DOHH2 (cell line): ENCODE measurements around the gene LRRC75B.

ENCODE experiments used
- EZH2phosphoT487 ChIP-seq: fragments of 200-600 bp; sonication (generic); IDR thresholded peaks from 2 replicates; pipeline ENCODE4 v1.6.1; 2017; ENCODE audit warnings: borderline replicate concordance, mild to moderate bottlenecking, antibody characterized with exemption, low read length, moderate library complexity, mixed read lengths
- TF ChIP-seq, protein P1 (sequence below): fragments of 200-600 bp; sonication (generic); IDR thresholded peaks from one replicate; pipeline ENCODE4 v1.5.1; 2014; ENCODE audit warnings: antibody characterized with exemption, mild to moderate bottlenecking, low read depth, low read length; ENCODE audit not compliant: poor library complexity, severe bottlenecking

DNA sequence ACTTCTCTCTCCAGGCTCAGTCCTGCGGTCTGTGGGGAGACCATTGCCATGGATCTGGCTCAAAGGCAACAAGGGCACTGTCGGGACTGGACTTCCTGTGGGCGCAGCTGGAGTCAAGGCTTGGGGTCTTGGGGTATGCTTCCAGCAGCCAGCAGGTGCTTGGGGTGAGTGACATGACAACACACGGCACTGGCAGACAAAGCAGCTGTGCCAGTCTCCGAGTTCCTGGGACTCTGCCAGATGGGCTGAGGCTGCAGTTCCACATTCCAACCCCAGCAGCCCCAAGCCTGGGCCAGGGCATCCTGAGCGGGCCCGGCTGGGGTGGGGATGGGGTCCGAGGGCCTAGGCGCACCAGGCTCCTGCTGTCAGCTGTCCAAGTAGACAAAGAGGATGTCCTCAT is 50.2 kb downstream of the LRRC75B start:
- TF ChIP-seq, protein P1, sequence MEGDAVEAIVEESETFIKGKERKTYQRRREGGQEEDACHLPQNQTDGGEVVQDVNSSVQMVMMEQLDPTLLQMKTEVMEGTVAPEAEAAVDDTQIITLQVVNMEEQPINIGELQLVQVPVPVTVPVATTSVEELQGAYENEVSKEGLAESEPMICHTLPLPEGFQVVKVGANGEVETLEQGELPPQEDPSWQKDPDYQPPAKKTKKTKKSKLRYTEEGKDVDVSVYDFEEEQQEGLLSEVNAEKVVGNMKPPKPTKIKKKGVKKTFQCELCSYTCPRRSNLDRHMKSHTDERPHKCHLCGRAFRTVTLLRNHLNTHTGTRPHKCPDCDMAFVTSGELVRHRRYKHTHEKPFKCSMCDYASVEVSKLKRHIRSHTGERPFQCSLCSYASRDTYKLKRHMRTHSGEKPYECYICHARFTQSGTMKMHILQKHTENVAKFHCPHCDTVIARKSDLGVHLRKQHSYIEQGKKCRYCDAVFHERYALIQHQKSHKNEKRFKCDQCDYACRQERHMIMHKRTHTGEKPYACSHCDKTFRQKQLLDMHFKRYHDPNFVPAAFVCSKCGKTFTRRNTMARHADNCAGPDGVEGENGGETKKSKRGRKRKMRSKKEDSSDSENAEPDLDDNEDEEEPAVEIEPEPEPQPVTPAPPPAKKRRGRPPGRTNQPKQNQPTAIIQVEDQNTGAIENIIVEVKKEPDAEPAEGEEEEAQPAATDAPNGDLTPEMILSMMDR = no peak
- TF ChIP-seq EZH2phosphoT487 = no peak
